ENCODE results near the gene STARD8. TPM values are rescaled to one million over a fixed set of nuclear protein-coding genes. Genes with fewer than 3 reads are reported as not detected.
"Not testable (repeated sequence)": the region's sequence is repeated elsewhere in the genome, so short reads cannot be mapped to it uniquely, and the experiment has no call there.

Gene STARD8
- total RNA-seq, 1 experiment from 2014 or later = 2.8 TPM

DNA sequence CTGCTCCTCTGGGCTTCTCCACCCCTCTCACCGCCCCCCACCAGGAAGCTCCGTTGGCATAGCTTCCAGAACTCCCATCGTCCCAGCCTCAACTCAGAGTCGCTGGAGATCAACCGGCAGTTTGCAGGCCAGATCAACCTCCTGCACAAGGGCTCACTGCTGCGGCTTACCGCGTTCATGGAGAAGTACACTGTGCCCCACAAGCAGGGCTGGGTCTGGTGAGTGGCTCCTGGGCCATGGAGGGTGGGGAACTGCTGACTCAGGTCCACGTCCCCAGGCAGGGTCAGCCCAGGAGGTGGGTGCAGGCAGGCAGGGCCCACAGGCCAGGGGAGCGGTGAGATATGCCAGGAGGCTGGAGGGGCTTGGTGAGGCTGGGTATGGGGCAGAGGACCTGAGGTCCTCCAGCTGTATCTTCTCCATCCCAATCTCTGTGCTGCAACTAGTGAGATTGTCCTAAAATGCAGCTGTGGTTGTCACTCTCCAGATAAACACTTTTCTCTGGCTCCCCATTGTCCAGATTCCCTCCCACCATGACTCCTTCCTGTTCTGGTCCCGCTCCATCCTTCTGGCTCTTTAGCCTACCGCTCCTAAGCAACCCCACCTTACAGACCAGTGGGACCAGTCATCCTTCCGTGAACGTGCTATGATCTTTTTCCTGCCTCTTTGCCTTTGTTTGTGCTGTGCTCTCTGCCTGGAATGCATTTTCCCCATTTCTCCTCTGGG lies 71.9 kb downstream of the STARD8 start:
- no peak for DNase-seq
- H3K4me3 ChIP-seq = no peak overlapping the region
- H3K27me3 ChIP-seq = no peaks in the 10 kb centered on the region
- H3K36me3 ChIP-seq = no peaks in the 10 kb centered on the region
- H3K9me3 ChIP-seq = no peaks in the 10 kb centered on the region

DNA sequence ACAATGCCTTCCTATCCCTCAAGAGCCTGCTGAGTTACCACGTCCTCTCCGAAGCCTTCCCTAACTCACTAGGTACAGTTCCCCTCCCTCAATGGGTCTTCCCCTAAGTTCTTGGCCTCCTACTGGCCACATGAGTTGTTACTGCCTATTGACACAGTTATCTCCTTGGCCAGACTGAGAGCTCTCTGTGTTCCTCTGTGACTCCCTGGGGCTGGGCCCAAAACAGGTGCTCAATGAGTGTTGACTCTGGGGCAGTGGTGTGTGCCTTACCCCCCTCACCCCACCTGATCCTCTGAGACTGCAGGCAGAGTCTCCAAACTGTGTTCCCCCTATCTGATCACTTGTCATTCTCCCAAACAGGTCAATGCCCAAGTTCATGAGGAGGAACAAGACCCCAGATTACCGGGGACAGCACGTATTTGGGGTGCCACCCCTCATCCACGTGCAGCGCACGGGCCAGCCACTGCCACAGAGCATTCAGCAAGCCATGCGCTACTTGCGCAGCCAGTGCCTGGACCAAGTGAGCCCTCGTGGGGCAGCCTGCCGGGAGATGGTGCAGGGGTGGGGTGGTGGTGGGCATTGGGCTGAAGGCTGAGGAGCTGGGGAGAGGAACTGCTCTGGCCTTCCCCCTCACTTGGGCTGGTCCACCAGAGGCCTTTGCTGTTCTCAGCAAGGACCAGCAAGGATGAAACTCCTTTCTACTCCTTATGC lies 72.6 kb downstream of the STARD8 start:
- Histone ChIP-seq H3K36me3 (no peaks in the 10 kb centered on the region), H3K4me3 (no peak overlapping the region), H3K9me3 (no peaks in the 10 kb centered on the region), H3K27me3 (no peaks in the 10 kb centered on the region)
- DNase-seq = no peak

DNA sequence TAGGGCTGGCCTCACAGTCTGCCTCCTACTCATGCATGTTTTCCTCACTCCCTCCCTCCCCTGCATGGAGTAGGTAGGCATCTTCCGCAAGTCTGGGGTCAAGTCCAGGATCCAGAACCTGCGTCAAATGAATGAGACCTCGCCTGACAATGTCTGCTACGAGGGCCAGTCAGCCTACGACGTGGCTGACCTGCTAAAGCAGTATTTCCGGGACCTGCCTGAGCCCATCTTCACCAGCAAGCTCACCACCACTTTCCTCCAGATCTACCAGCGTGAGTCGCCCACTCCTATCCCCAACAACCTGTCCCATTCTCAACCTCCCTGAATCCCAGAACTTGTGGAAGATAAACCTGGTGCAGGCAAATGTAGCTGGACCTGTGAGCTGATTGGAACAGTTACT lies 73.4 kb downstream of the STARD8 start:
- Histone ChIP-seq H3K9me3 (no peaks in the 10 kb centered on the region), H3K4me3 (no peak overlapping the region), H3K36me3 (no peaks in the 10 kb centered on the region), H3K27me3 (no peaks in the 10 kb centered on the region)
- DNase-seq = no peak

DNA sequence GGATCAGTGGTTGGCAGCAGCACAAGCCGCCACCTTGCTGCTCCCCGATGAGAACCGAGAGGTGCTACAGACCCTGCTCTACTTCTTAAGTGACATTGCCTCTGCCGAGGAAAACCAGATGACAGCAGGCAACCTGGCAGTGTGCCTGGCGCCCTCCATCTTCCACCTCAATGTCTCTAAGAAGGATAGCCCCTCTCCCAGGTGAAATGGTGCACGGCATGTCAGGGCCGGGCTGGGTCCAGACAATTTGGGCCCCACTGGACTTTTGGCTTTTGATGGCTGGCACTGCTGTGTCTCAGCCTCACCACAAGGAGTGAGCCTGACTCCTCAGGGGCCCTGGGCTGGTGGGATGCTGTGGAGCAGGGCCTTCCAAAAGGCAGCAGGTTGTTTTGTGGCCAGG lies 74.1 kb downstream of the STARD8 start:
- Histone ChIP-seq H3K9me3 (no peaks in the 10 kb centered on the region), H3K4me3 (no peak overlapping the region), H3K36me3 (no peaks in the 10 kb centered on the region), H3K27me3 (no peaks in the 10 kb centered on the region)
- no peak for DNase-seq

DNA sequence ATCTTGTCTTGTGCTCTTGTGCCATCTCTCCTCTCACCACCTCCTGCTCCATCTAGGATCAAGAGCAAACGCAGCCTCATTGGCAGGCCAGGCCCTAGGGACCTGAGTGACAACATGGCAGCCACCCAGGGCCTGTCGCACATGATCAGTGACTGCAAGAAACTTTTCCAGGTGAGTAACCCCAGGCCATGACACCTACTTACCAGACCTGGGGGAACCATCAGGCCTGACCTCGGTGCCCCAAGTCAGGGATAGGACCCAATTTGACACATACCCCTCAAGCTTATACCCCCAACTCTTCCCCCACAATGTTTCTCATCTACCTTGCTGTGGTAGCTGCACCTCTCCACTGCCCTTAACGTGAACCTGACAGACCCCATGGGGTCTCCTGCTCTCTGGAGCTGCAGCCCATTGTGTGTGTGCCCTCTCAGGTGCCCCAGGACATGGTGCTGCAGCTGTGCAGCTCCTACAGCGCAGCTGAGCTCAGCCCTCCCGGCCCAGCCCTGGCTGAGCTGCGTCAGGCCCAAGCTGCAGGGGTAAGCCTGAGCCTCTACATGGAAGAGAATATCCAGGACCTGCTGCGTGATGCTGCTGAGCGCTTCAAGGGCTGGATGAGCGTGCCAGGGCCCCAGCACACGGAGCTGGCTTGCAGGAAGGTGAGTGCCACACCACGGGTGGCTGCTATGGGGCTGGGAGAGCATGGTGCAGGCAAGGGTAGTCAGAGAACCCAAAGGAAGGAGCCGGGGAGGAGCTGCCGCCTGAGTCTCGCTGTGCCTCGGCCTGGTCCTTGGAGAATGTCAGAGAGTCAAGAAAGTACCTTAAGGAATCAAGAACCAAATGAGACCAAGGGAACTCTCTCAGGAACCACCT lies 74.8 kb downstream of the STARD8 start:
- no peaks in the 10 kb centered on the region for H3K36me3 ChIP-seq
- DNase-seq = no peak
- no peaks in the 10 kb centered on the region for H3K27me3 ChIP-seq
- H3K4me3 ChIP-seq = no peak overlapping the region
- no peaks in the 10 kb centered on the region for H3K9me3 ChIP-seq

DNA sequence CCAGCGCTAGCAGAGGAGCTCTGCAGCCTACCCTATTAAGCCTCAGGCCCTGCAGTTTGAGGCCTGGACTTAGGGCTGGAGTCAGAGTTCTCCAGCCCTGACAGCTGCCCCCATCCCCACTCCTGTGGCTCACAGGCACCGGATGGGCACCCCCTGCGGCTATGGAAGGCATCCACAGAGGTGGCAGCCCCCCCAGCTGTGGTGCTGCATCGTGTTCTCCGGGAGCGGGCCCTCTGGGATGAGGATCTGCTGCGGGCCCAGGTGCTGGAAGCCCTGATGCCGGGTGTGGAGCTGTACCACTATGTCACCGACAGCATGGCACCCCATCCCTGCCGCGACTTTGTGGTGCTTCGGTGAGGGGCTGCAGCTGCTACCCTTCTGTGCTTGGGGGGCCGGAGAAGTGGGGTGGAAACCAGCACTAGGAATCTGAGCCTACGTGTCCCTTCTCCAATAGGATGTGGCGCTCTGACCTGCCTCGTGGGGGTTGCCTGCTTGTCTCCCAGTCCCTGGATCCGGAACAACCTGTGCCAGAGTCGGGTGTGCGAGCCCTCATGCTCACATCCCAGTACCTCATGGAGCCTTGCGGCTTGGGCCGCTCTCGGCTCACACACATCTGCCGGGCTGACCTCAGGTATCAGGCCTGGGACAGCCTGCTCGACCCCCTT lies 76.2 kb downstream of the STARD8 start:
- DNase-seq = no peak
- H3K27me3 ChIP-seq = no peaks in the 10 kb centered on the region
- H3K9me3 ChIP-seq = no peaks in the 10 kb centered on the region
- H3K4me3 ChIP-seq = no peak overlapping the region
- H3K36me3 ChIP-seq = no peaks in the 10 kb centered on the region

DNA sequence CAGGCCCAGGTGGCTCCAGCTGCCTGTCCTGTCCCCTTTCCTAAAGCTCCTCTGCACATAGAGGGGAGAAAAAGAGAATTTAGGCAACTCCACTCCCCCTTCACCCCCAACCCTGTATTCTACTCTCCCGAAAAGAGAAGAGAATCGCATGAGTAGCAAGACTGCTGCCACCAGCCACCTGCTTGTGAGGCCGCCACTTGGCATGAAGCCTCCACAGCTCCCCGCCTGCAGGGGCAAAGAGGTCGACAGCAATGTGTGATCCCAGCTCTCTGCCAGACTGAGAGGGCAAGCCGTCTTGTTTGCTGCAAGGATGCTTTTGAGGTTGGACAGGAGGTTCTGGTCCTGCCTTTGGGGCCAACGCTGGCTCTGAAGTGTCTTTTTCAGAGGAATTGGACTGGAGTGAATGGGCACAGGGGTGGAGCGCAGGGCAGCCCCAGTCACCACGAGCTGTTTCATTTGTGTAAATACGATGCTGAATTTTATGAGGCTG lies 77.1 kb downstream of the STARD8 start:
- H3K27me3 ChIP-seq = no peaks in the 10 kb centered on the region
- H3K36me3 ChIP-seq = no peaks in the 10 kb centered on the region
- no peaks in the 10 kb centered on the region for H3K9me3 ChIP-seq
- DNase-seq = no peak
- no peak overlapping the region for H3K4me3 ChIP-seq

DNA sequence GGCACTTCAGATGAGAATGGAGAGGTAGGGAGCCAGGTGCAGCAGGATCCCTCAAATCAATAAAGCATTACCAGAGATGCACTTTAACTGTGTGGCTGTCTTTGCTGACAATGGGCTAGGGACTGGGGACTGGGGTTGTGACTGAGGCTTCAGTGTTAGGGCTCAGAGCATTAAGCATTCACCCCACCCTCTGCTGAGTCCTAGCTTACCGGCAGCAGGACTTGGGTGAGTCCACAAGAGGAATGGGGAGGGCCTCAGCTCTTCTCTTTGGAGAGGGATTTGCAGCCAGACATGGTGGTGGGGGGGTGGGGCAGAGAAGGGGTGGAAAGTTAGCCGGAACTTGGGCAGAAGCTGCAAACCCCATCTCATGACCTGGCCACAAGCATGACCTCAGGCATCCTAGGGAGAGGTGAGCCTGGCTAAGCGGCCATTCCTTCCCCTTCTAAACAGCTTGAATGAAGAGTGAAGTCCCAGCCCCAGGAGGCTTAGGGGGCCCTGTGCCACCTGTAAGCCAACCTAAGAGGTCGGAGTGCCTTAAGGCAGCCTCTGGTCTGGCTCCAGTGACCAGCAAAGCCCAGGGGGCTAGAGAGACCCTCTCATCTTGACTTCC lies 78.4 kb downstream of the STARD8 start:
- no peaks in the 10 kb centered on the region for H3K27me3 ChIP-seq
- no peaks in the 10 kb centered on the region for H3K36me3 ChIP-seq
- DNase-seq = no peak
- no peak overlapping the region for H3K4me3 ChIP-seq
- no peaks in the 10 kb centered on the region for H3K9me3 ChIP-seq

DNA sequence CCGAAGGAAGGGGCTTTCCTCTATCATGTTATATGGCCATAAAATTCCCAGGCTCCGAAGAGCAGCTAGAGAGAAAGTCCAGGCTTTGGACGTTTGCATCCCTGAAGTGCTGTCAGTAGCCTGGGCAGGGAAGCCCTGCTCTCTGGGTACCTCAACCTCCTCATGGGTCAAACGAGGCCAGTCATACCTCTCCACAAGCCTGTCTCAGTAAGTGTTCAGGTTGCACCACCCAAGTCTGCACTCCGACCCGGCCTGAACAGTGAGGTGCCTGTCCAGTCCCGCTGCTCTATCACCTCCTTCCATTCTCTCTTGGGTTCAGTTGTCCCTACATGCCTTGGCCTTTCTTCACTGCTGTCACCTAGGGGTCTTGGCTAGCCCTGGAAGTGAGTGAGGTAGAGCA lies 78.9 kb downstream of the STARD8 start:
- no peak for DNase-seq
- Histone ChIP-seq H3K27me3 (no peaks in the 10 kb centered on the region), H3K9me3 (no peaks in the 10 kb centered on the region), H3K4me3 (no peak overlapping the region), H3K36me3 (no peaks in the 10 kb centered on the region)

DNA sequence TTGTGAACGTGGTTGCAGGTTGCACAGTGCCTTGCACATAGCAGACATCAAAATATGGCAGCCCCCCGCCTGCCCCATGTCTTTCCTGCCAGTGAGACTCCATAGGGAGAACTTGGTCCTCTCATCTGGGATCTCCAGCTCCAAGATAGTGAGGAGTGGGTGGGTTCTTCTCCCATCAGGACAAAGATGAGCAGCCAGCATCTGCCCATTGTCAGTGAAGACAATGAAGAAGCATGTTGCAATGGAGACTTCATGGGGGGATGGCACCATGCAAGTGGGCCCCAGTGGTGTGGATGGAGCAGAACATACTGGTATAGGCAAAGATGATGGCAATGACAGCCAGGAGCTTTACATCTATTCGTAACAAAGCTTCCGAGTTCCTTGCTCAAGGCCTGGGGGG lies 80.2 kb downstream of the STARD8 start:
- Histone ChIP-seq H3K36me3 (no peaks in the 10 kb centered on the region), H3K27me3 (no peaks in the 10 kb centered on the region), H3K9me3 (no peaks in the 10 kb centered on the region), H3K4me3 (no peak overlapping the region)
- DNase-seq = no peak

DNA sequence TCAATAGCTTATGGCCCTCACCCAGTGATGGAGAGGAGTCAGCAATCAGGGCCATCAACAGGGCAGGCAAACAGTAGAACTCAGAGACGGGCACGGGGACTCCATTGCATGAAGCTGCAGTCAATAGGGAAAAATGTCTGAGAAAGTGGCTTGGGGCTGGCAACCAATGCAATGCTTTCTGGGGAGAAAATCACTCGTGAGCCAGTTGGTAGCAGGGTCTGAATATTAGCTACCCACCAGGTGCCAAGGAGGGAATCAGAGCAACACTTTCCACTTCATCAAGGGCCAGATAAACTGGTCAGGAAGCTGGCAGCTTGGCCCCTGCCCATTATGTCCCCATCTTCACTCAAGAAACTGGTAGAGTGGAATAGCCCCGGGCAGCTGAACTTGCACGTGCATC lies 80.7 kb downstream of the STARD8 start:
- H3K4me3 ChIP-seq = no peak overlapping the region
- H3K9me3 ChIP-seq = no peaks in the 10 kb centered on the region
- no peaks in the 10 kb centered on the region for H3K36me3 ChIP-seq
- no peaks in the 10 kb centered on the region for H3K27me3 ChIP-seq
- DNase-seq = no peak

DNA sequence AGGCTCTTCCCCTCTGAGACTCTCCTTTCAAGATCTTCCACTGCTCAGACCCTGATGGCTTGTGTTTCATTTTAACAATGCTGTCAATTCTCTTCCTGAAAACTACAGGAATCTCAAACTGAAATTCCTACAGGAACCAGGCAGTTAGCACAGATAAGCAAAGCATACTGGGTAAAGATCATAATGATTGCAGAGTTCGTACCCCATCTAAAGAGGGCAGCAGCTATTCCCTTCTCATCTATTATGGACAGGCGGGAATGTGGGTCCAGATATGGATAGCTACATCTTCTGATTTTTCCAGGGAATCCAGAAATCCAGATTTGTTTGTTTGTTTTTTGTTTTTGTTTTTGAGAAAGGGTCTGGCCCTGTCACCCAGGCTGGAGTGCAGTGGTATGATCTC lies 83.8 kb downstream of the STARD8 start:
- H3K9me3 ChIP-seq = no peaks in the 10 kb centered on the region
- H3K36me3 ChIP-seq = no peaks in the 10 kb centered on the region

DNA sequence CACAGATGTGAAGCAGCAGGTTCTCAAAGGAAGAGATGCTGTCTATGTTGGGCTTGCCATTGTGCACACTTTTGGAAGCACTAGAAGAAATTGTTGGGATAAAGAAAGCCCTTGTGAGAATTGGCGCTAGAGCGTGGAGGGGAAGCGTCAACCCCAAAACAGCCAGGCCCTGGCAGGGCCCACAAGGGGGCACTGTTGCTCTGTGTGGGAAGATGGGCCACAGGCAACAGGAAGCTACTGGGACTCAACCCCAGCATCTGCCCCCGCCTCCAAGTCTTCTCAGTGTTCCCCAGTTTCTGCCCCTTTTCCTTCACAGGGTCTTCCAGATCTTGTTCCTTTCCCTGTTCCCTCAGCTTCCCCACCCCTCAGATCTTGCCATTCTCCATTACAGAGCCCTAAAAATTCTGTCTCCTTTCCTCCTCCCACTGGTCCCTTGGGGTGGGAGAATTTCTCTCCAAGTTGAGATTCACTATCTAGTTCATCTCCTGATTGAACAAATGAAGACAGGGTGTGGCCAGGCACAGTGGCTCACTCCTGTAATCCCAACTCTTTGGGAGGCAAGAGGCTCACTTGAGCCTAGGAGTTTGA lies 85.5 kb downstream of the STARD8 start:
- DNase-seq = peak; percentile 46
- Histone ChIP-seq H3K27me3 (no peaks in the 10 kb centered on the region), H3K9me3 (no peaks in the 10 kb centered on the region), H3K4me3 (no peak overlapping the region), H3K36me3 (no peaks in the 10 kb centered on the region)

More for the DNA sequence above, 83.8 kb downstream of the STARD8 start:
- H3K4me3 ChIP-seq = no peak overlapping the region
- DNase-seq = no peak
- no peaks in the 10 kb centered on the region for H3K27me3 ChIP-seq

DNA sequence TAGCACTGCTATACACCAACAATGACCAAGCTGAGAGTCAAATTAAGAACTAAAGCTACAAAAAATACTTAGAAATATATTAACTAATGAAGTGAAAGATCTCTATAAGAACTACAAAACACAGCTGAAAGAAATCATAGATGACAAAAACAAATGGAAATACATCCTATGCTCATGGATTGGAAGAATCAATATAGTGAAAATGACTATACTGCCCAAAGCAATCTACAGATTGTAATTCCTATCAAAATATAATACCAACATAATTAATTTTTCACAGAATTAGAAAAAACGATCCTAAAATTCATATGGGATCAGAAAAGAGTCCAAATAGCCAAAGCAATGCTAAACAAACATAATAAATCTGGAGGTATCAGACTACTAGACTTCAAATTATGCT lies 87.8 kb downstream of the STARD8 start:
- H3K36me3 ChIP-seq = no peaks in the 10 kb centered on the region
- no peak overlapping the region for H3K4me3 ChIP-seq
- H3K9me3 ChIP-seq = no peaks in the 10 kb centered on the region
- H3K27me3 ChIP-seq = no peaks in the 10 kb centered on the region
- DNase-seq = no peak

DNA sequence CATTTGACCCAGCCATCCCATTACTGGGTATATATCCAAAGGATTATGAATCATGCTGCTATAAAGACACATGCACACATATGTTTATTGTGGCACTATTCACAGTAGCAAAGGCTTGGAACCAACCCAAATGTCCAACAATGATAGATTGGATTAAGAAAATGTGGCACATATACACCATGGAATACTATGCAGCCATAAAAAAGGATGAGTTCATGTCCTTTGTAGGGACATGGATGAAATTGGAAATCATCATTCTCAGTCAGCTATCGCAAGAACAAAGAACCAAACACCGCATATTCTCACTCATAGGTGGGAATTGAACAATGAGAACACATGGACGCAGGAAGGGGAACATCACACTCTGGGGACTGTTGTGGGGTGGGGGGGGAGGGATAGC lies 94.4 kb downstream of the STARD8 start:
- not testable (repeated sequence) for H3K9me3 ChIP-seq, H3K36me3 ChIP-seq

DNA sequence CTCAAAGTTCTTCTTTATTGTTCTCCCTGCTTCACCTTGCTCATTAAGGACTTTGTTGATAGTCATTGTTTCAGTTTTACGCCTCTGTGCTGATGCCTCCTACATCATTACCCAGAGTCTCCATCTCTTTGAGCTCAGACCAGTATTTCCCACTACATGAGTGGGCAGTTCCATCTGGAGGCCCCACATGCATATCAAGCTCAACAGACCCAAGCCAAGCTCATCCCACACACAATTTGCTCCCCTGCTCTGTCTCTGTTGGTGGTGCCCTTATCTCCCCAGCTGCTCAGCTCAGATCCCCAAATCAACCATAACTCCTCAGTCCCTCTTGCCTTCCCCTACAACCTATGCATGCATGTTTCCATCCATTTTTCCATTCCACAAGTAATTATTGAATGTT lies 96.3 kb downstream of the STARD8 start:
- no peaks in the 10 kb centered on the region for H3K36me3 ChIP-seq
- no peaks in the 10 kb centered on the region for H3K27me3 ChIP-seq
- no peaks in the 10 kb centered on the region for H3K9me3 ChIP-seq
- DNase-seq = no peak
- no peak overlapping the region for H3K4me3 ChIP-seq

More for the DNA sequence above, 94.4 kb downstream of the STARD8 start:
- H3K27me3 ChIP-seq, DNase-seq, H3K4me3 ChIP-seq: not testable (repeated sequence)
